ENCODE data around the gene NABP1.

DNA sequence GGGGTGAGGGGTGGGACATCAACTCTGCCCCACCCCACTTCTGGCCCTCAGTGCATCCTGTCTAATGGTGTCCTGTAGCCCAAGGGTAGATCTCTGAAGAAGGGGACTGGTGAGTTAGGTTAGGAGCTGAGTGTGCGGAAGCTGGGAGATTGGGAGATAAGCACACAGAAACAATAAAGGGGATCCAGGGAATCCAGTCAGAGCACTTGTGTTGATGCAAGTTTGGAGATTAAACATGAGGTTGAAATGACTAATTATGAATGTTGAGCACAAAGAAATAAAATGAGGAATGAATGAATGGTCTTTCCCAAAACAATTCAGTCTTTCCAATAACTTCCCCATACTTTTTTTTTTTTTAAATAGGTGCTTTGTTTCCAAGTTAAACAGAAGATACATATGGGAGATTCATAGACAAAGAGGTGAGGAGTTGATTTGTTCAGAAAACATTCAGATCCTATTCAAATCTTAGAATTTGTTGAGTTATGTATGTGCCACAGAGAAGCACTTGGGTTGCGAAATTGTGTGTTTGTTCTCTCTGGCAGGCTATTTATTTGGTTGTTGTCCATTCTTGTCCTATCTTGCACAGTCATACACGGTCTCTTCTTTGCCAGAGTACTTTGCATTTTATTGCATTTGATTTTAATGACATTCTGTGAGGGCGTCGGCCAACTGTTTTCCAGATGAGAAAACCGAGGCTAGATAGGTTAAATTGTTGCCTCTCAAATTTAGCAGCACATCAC is 31.6 kb upstream of the NABP1 start:
- TF ChIP-seq POLR2AphosphoS5 (IDR thresholded peaks at IDR 0.05; ENCODE audit: low read depth, low read length) (no peak), POLR2A (IDR thresholded peaks at IDR 0.05; ENCODE audit: low read depth, low read length) (no peak), TAF1 (IDR thresholded peaks at IDR 0.05; ENCODE audit: borderline replicate concordance, low read depth, low read length) (no peak)
